Tibial artery (tissue), 4 donors: ENCODE data around the gene KLK13.

ENCODE experiments used
- DNase-seq, 2 donors: peaks; one replicate each; pipeline ENCODE4 v3.0.0-alpha.2; 2019
- H3K27ac ChIP-seq, 2 donors: fragments of 200-600 bp; sonication (generic) in 1 of 2; 1 replicate in 1 of 2; 2 replicates in 1 of 2; pipeline ENCODE4 v1.5.1; 2018 to 2019; ENCODE audit warnings: mild to moderate bottlenecking in 1 of 2
- H3K27me3 ChIP-seq, 2 donors: fragments of 200-600 bp; sonication (generic) in 1 of 2; one replicate each; pipeline versions ENCODE4 v1.5.1 to v1.6.0; 2016 to 2019
- H3K36me3 ChIP-seq, 3 donors: fragments of 200-600 bp; sonication (generic) in 2 of 3; one replicate each; pipeline ENCODE4 v1.5.1; 2016 to 2019; ENCODE audit warnings: mild to moderate bottlenecking in 2 of 3
- H3K4me1 ChIP-seq, 4 donors: fragments of 200-600 bp; sonication (generic) in 2 of 4; 1 replicate in 3 of 4; 2 replicates in 1 of 4; pipeline ENCODE4 v1.5.1; 2016 to 2019
- H3K4me3 ChIP-seq, 2 donors: fragments of 200-600 bp; sonication (generic) in 1 of 2; 1 replicate in 1 of 2; 2 replicates in 1 of 2; pipeline ENCODE4 v1.5.1; 2018 to 2019; ENCODE audit warnings: mild to moderate bottlenecking in 2 of 2
- H3K9me3 ChIP-seq, 3 donors: fragments of 200-600 bp; sonication (generic) in 1 of 3; one replicate each; pipeline ENCODE4 v1.5.1; 2016 to 2019
- CTCF ChIP-seq, 2 experiments: fragments of 200-600 bp in 1 of 2; fragments of 450-650 bp in 1 of 2; IDR thresholded peaks; one replicate each; pipeline ENCODE4 v1.5.1; 2017 to 2019; ENCODE audit warnings: antibody characterized with exemption in 2 of 2, mild to moderate bottlenecking in 1 of 2, moderate library complexity in 1 of 2
- intact Hi-C: fragments of 100-400 bp; cut with DNase I; formaldehyde crosslinking; loops from one replicate; pipeline ENCODE4 v1.15.0; 2023; ENCODE audit warnings: low total_unique reads

KLK13 gene

GRCh38 chr19:51066393-51067186, 1.7 kb upstream of the KLK13 start:
- H3K4me1 ChIP-seq = no peaks in the 10 kb centered on the region
- H3K27me3 ChIP-seq = peaks cover 0 to 32% of the 10 kb centered on the region in 2 donors
- H3K9me3 ChIP-seq = no peaks in the 10 kb centered on the region
- DNase-seq = no peak
- H3K36me3 ChIP-seq = no peaks in the 10 kb centered on the region
- TF ChIP-seq CTCF (IDR thresholded peaks at IDR 0.05) = no peak
- H3K4me3 ChIP-seq = no peak overlapping the region
- no peak overlapping the region for H3K27ac ChIP-seq
- intact Hi-C loops = no loop called here

GRCh38 chr19:51065221-51065960, 499 bp upstream of the KLK13 start:
- intact Hi-C loops = no loop called here
- no peak for DNase-seq
- no peak for TF ChIP-seq CTCF (IDR thresholded peaks at IDR 0.05)
- H3K27ac ChIP-seq = no peak overlapping the region
- no peaks in the 10 kb centered on the region for H3K9me3 ChIP-seq
- H3K36me3 ChIP-seq = no peaks in the 10 kb centered on the region
- no peak overlapping the region for H3K4me3 ChIP-seq
- no peaks in the 10 kb centered on the region for H3K4me1 ChIP-seq
- peaks cover 0 to 32% of the 10 kb centered on the region in 2 donors for H3K27me3 ChIP-seq

- H3K4me3 ChIP-seq = no peak overlapping the region
- H3K36me3 ChIP-seq = no peaks in the 10 kb centered on the region
- intact Hi-C loops = no loop called here
- no peak for TF ChIP-seq CTCF (IDR thresholded peaks at IDR 0.05)
- H3K27ac ChIP-seq = no peak overlapping the region
- DNase-seq = no peak
- H3K4me1 ChIP-seq = no peaks in the 10 kb centered on the region
- H3K27me3 ChIP-seq = peaks cover 0 to 32% of the 10 kb centered on the region in 2 donors
- no peaks in the 10 kb centered on the region for H3K9me3 ChIP-seq
Observed at GRCh38 chr19:51063664-51064063, 1.2 kb downstream of the KLK13 start.

GRCh38 chr19:51060973-51061372, 3.9 kb downstream of the KLK13 start:
- Histone ChIP-seq H3K4me3 (no peak overlapping the region), H3K27me3 (peaks cover 0 to 26% of the 10 kb centered on the region in 2 donors), H3K4me1 (no peaks in the 10 kb centered on the region), H3K36me3 (no peaks in the 10 kb centered on the region), H3K27ac (no peak overlapping the region), H3K9me3 (no peaks in the 10 kb centered on the region)
- intact Hi-C loops = no loop called here
- TF ChIP-seq CTCF (IDR thresholded peaks at IDR 0.05) = no peak
- no peak for DNase-seq

- H3K27ac ChIP-seq = no peak overlapping the region
- peaks cover 0 to 20% of the 10 kb centered on the region in 2 donors for H3K27me3 ChIP-seq
- H3K9me3 ChIP-seq = no peaks in the 10 kb centered on the region
- DNase-seq = no peak
- TF ChIP-seq CTCF (IDR thresholded peaks at IDR 0.05) = no peak
- H3K4me1 ChIP-seq = no peaks in the 10 kb centered on the region
- intact Hi-C loops = no loop called here
- no peaks in the 10 kb centered on the region for H3K36me3 ChIP-seq
- no peak overlapping the region for H3K4me3 ChIP-seq
Observed at GRCh38 chr19:51060336-51060735, 4.6 kb downstream of the KLK13 start.
